Gastroesophageal sphincter (tissue), 4 donors: ENCODE data around the gene ZSCAN26. TPM values are rescaled to one million over a fixed set of nuclear protein-coding genes. Genes with fewer than 3 reads are reported as not detected.
"Not testable (repeated sequence)": the region's sequence is repeated elsewhere in the genome, so short reads cannot be mapped to it uniquely, and the experiment has no call there.

Experiments used
- ATAC-seq: fragments of 150-250 bp; one replicate; pipeline ENCODE4 v1.9.1; 2016; ENCODE audit warnings: mild to moderate bottlenecking, moderate library complexity
- H3K27ac ChIP-seq, 4 donors: fragments of 200-600 bp; sonication (generic) in 3 of 4; 1 replicate in 3 of 4; 2 replicates in 1 of 4; pipeline ENCODE4 v1.5.1; 2016 to 2019
- H3K27me3 ChIP-seq: fragments of 200-600 bp; sonication (generic); one replicate; pipeline ENCODE4 v1.5.1; 2019
- H3K36me3 ChIP-seq, 2 donors: fragments of 200-600 bp; sonication (generic); one replicate each; pipeline ENCODE4 v1.5.1; 2019; ENCODE audit warnings: control low read depth in 1 of 2
- H3K4me1 ChIP-seq, 3 donors: fragments of 200-600 bp; sonication (generic); 1 replicate in 2 of 3; 2 replicates in 1 of 3; pipeline ENCODE4 v1.5.1; 2016 to 2019; ENCODE audit warnings: control low read depth in 2 of 3
- H3K4me3 ChIP-seq, 2 donors: fragments of 200-600 bp; sonication (generic); one replicate each; pipeline ENCODE4 v1.5.1; 2019; ENCODE audit warnings: mild to moderate bottlenecking in 1 of 2, moderate library complexity in 1 of 2
- H3K9me3 ChIP-seq, 3 donors: fragments of 200-600 bp; sonication (generic); one replicate each; pipeline ENCODE4 v1.5.1; 2017 to 2019; ENCODE audit warnings: control low read depth in 2 of 3
- CTCF ChIP-seq, 4 experiments: fragments of 200-600 bp in 2 of 4; fragments of 450-650 bp in 2 of 4; sonication (generic) in 1 of 4; IDR thresholded peaks; one replicate each; pipeline ENCODE4 v1.5.1; 2017 to 2019; ENCODE audit warnings: antibody characterized with exemption in 4 of 4, mild to moderate bottlenecking in 2 of 4, moderate library complexity in 2 of 4
- EP300 ChIP-seq: sonication (generic); formaldehyde crosslinking; IDR thresholded peaks from one replicate; pipeline ENCODE4 v1.6.1; 2017; ENCODE audit warnings: antibody characterized with exemption, mild to moderate bottlenecking
- POLR2A ChIP-seq, 2 donors: fragments of 450-650 bp; IDR thresholded peaks; one replicate each; pipeline ENCODE4 v1.6.1; 2017; ENCODE audit warnings: antibody characterized with exemption in 2 of 2, mild to moderate bottlenecking in 2 of 2, moderate library complexity in 1 of 2
- POLR2AphosphoS5 ChIP-seq: sonication (generic); formaldehyde crosslinking; IDR thresholded peaks from one replicate; pipeline ENCODE4 v1.6.1; 2017; ENCODE audit warnings: antibody characterized with exemption
- WGBS, 2 donors: methylation state at CpG; one replicate each; pipeline ENCODE4 v1.1.5; 2018; ENCODE audit warnings: low coverage in 1 of 2; 5-methylcytosine and 5-hydroxymethylcytosine counted together
- total RNA-seq, 4 donors: library from RNA; depleted of rRNA; stranded (reverse); fragments of >200 nt; gene quantifications; one replicate each; pipeline ENCODE4 v1.1.0, GENCODE V29; 2016

Gene ZSCAN26
- total RNA-seq, 4 donors from 2014 or later, result 17.9 to 27.1 (median 24.5) TPM

- Histone ChIP-seq H3K9me3 (no peaks in the 10 kb centered on the region), H3K4me3 (no peak overlapping the region), H3K27me3 (no peaks in the 10 kb centered on the region), H3K36me3 (peaks cover 0 to 72% of the 10 kb centered on the region in 2 donors), H3K4me1 (no peaks in the 10 kb centered on the region), H3K27ac (no peak overlapping the region)
- ATAC-seq, result no peak
- no peak for TF ChIP-seq CTCF (IDR thresholded peaks at IDR 0.05)
Observed at GRCh38 chr6:28291573-28291972, 24.6 kb downstream of the ZSCAN26 start.

- no peak overlapping the region for H3K4me3 ChIP-seq
- ATAC-seq, result no peak
- H3K9me3 ChIP-seq, result no peaks in the 10 kb centered on the region
- WGBS, 2 donors, result 80 to 89% methylated on average over 5 of the region's 5 CpGs
- H3K27ac ChIP-seq, result no peak overlapping the region
- TF ChIP-seq POLR2AphosphoS5, result no peak
- no peak for TF ChIP-seq POLR2A (IDR thresholded peaks at IDR 0.05)
- no peak for TF ChIP-seq EP300
- no peak for TF ChIP-seq CTCF (IDR thresholded peaks at IDR 0.05)
- no peaks in the 10 kb centered on the region for H3K27me3 ChIP-seq
- no peaks in the 10 kb centered on the region for H3K4me1 ChIP-seq
- peaks cover 0 to 70% of the 10 kb centered on the region in 2 donors for H3K36me3 ChIP-seq
Observed at GRCh38 chr6:28295326-28295725, 28.4 kb downstream of the ZSCAN26 start.

GRCh38 chr6:28296520-28297060 lies 29.6 kb downstream of the ZSCAN26 start:
- WGBS, 2 donors, result 77 to 96% methylated on average over 7 of the region's 7 CpGs
- H3K36me3 ChIP-seq, result peaks cover 0 to 82% of the 10 kb centered on the region in 2 donors
- TF ChIP-seq POLR2A (IDR thresholded peaks at IDR 0.05) (no peak), EP300 (no peak), POLR2AphosphoS5 (no peak), CTCF (IDR thresholded peaks at IDR 0.05) (no peak)
- no peak for ATAC-seq
- no peaks in the 10 kb centered on the region for H3K4me1 ChIP-seq
- H3K4me3 ChIP-seq, result no peak overlapping the region
- no peak overlapping the region for H3K27ac ChIP-seq
- H3K27me3 ChIP-seq, result no peaks in the 10 kb centered on the region
- no peaks in the 10 kb centered on the region for H3K9me3 ChIP-seq

GRCh38 chr6:28303570-28303969 lies 36.6 kb downstream of the ZSCAN26 start:
- Histone ChIP-seq H3K36me3 (peaks cover 0 to 52% of the 10 kb centered on the region in 2 donors), H3K4me1 (no peaks in the 10 kb centered on the region), H3K4me3 (no peak overlapping the region), H3K9me3 (peaks cover 0 to 28% (median 0%) of the 10 kb centered on the region in 3 donors), H3K27ac (no peak overlapping the region), H3K27me3 (no peaks in the 10 kb centered on the region)
- TF ChIP-seq POLR2AphosphoS5 (no peak), POLR2A (IDR thresholded peaks at IDR 0.05) (no peak), CTCF (IDR thresholded peaks at IDR 0.05) (no peak), EP300 (no peak)
- WGBS, 2 donors, result 82 to 94% methylated on average over 2 to 3 of the region's 3 CpGs
- no peak for ATAC-seq

GRCh38 chr6:28306363-28306762 lies 39.4 kb downstream of the ZSCAN26 start:
- not testable (repeated sequence) for H3K4me1 ChIP-seq

More at GRCh38 chr6:28306363-28306762, 39.4 kb downstream of the ZSCAN26 start:
- not testable (repeated sequence) for H3K27me3 ChIP-seq, ATAC-seq, H3K27ac ChIP-seq, H3K4me3 ChIP-seq
- peaks cover 0 to 33% (median 0%) of the 10 kb centered on the region in 3 donors for H3K9me3 ChIP-seq
- peaks cover 0 to 26% of the 10 kb centered on the region in 2 donors for H3K36me3 ChIP-seq
